OCI-LY7 (cell line): ENCODE measurements around the gene HTRA1.

ENCODE experiments used
- CTCF ChIP-seq: fragments of 200-600 bp; sonication (generic); conservative IDR thresholded peaks from 2 replicates; pipeline ENCODE4 v1.5.1; 2014; ENCODE audit warnings: mild to moderate bottlenecking, antibody characterized with exemption, low read length, moderate library complexity, mixed read lengths
- EZH2phosphoT487 ChIP-seq: fragments of 200-600 bp; sonication (generic); IDR thresholded peaks from 2 replicates; pipeline ENCODE4 v1.6.1; 2018; ENCODE audit warnings: low read depth, borderline replicate concordance, mild to moderate bottlenecking, mixed run types, antibody characterized with exemption, low read length, moderate library complexity, mixed read lengths

DNA sequence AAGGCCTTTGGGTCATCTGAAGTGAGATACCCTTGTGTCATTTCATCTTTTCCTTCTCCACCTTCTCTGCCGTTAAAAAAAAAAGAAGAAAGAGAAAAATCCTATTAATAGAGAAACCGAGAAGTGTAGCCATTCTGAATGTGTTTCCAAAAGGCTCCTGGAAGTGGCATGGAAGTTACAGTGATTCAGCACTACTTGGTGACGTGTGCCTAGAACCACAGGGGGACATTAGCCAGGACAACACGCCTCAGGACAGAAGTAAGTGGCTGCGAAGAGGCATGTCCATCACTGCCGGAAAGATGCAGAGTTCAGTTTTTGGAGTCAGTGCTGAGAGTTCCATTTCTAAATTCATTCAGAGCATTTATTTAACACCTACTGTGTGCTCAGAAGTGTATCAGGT, 6.3 kb downstream of the HTRA1 start:
- TF ChIP-seq CTCF (no peak), EZH2phosphoT487 (no peak)
